Brain pericyte (primary cell): ENCODE measurements around the gene S100A3.
"Not testable (repeated sequence)": the region's sequence is repeated elsewhere in the genome, so short reads cannot be mapped to it uniquely, and the experiment has no call there.

Experiments
- DNase-seq: peaks from one replicate; pipeline ENCODE4 v3.0.0-alpha.2; 2012; ENCODE audit warnings: low read depth, low spot score

The S100A3 gene

DNA sequence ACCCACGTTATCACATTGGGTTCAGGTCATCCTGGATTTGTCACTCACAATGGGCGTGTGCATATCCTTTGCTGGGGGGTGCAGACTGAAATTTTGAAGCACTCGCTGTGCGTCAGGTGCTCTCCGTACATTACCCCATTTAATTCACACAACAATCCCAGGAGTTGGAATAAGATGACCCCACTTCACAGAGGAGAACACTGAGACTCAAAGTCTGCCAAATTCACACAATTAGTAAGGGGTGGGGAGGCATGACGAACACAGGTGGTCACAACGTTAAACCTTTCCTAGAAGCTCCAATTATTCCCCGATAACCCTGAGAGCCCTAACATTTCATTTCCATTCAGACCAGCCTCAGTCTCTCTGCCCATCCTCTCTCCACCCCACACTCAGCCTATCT, 20.4 kb upstream of the S100A3 start:
- no peak for DNase-seq

DNA sequence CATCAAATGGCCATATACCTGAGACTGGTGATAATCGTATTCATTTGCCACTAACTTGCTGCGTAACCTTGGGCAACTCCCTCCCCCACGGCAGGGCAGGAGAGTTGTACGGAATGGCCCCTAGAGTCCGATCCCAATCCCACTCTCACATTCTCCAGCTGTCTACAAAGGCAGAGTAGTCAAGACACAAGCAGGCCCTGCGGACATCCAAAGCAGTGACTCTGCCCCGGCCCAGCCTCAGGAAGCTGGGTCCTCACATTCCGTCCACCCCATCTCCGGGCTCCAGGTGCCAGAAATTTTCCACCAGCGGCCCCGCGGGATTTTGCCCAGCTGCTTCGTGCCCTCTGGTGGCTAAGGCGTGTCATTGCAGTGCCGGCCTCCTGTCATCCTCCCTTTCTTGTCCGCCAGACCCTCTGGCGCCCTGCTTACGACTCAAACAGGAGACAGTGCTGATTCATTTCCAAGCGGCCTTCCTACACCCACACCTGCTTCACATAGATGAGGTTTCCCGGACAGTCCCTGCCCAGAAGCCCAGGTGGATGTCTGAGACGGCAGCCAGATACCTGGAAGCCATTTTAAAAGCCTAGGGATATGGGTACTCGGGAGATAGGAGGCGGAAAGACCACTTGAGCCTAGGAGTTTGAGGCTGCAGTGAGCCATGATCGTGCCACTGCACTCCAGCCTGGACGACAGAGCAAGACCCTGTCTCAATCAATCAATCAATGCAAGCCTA, 19.5 kb upstream of the S100A3 start:
- no peak for DNase-seq

DNA sequence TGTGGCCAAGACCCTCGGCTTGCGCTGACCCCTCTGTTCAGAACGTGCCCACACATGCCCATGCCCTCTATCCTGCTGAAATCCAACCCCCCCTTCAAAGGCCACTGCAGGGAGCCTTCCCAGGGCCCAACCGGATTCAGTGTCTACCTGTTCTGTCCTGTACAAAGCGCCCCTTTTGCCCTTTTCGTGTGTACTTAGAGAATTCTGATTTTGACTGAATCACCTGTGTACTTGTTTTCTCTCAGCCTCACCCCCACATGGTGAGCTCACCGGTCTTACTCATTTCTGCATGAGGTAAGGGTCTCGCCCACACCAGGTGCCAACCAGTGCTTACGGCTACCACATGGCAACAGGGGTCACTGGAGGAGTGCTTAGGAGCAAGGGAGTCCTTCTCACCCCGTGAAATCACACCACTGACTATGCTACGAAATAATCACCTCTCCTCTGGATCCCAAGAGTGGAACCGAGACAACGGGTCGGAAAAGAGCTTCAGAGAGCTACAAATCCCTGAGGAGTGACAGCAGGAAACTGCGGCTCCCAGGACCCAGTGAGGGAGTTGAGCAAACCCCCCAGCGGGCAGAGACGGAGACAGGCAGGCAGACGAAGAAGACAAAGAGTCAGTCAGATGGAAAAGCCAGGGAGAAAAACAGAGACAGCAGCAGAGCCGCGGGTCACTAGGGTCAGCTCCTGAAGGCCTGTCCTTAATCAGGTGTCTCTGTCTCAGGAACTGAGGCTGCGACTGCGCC, 18.7 kb upstream of the S100A3 start:
- no peak for DNase-seq

DNA sequence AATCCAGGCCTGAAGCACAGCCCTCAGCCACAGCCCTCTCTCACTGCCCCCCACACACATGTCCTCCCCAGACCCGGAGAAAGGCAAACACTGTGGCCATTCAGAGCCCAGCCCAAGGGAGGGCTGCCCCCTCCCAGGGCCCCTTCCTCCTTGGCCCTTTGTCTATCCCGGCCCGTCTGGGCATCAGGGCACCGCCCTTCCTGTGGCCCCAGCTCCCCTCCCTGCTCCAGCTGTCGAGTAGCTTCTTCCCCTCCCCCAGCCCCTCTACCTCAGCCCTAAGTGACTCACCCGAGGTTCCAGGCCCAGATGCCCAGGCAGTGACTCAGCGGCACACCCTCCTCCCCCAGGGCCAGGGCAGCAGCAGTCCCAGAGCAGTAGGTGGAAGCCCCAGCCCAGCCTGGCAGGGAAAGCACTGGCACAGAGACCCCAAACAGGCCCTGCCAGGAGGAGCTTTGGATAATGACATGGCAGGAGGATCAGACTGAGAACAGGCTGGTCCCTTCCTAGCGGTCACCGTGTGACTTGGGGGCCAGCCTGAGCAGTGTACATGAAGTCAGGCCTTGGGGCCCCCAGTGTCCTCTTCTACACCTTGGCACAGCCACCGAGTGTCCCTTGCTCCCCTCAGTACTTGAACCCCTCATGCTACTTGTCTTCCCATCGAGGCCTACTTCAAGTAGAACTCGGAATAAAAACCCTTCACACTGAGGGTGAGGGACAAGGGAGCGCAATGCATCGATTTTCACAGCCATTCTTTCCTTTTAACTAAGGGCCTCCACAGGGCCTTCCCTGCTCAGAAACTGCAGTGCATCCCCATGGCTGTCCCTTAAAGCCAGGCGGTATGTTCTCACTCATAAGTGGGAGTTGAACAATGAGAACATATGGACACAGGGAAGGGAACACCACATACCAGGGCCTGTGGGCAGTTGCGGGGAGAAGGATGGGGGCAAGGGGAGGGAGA, 17.6 kb upstream of the S100A3 start:
- DNase-seq: peak; percentile 77

DNA sequence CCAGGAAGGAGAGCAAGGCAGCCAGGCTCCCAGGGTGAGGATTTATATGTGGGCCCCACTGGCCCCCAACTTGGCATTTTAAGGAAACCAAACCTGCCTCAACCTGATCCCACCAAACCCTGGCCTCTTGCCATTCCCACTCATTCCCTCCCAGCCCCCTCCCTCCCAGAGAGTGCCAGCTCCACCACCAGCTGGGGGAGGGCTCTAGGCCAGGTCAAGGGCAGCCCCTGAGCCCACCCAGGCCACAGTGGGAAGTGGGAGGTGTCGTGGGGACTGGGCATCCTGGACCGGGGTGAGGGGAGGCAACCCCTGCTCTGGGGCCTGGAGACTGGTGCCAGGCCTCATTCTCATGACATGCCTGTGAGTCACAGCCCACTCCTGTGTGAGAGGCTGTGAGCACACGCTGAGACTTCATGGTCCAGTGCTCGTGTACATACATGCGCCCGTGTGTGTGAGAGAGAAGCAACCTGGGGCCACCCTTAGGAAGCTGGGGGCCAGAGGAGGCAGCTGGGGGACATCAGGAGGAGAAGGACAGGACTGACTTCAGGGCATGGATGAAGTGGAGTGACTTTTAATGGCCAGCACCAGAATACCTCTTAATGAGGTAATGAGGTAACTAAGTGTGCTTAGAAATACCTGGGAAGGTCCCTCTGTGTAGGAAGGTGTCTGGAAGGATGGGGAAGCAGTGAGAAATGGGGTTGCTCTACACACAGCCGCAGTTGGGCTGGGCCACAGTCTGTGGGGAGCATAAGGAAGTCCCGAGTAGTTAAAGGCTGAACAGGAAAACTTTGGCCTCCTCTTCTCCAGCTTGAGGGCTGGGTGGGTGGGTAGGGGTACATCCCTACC, 16.7 kb upstream of the S100A3 start, which contains the start of gene S100A2:
S100A2 (minus strand) TSS at position 316 of the 846 bp plus-strand sequence. CDS start 1,967 bp downstream, outside the sequence.
- DNase-seq: no peak

DNA sequence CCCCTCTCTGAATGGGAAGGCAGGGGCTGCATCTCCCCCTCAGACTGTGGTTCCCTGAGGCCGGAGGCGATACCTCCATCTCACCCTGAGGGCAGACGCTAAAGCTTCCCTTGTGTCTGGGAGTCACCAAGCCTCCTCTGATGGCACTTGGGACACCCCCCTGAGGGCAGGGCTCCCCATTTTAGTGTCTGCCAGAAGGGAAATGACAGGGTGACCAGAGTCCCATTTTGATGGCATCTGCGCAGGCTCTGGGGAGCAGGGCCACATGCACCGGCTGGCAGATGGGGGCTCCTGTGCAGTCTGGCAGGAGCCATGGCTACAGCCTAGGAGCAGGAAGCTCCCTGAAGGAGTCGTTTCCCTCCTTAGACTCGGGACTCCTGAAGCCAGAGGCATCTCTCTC, 14.9 kb upstream of the S100A3 start:
- no peak for DNase-seq

DNA sequence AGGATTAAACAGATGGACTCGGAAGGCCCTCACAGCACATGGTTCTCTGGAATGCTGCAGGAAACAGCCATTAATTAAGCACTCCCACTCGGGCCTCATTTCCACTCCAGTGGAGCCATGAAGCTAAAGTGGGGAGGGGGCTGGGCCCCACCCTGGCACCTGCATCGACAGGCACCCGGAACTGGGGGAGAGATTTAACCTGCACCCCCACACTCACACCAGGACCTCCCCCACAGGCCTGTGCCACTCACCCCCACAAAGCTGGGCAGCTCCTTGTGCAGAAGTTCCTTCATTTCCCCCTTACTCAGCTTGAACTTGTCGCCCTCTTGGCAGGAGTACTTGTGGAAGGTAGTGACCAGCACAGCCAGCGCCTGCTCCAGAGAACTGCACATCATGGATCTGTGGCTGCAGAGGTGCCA, 14.4 kb upstream of the S100A3 start:
- no peak for DNase-seq

DNA sequence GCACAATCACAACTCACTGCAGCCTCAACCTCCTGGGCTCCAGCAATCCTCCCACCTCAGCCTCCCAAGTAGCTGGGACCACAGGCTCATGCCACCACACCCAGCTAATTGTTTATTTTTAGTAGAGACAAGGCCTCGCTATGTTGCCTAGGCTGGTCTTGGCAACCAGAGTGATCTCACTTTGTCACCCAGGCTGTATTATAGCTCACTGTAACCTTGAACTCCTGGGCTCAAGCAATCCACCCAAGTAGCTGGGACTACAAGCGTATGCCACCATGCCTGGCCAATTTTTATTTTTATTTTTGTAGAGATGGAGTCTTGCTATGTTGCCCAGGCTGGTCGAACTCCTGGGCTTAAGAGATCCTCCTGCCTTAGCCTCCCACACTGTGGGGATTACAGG, 13.0 kb upstream of the S100A3 start:
- not testable (repeated sequence) for DNase-seq

DNA sequence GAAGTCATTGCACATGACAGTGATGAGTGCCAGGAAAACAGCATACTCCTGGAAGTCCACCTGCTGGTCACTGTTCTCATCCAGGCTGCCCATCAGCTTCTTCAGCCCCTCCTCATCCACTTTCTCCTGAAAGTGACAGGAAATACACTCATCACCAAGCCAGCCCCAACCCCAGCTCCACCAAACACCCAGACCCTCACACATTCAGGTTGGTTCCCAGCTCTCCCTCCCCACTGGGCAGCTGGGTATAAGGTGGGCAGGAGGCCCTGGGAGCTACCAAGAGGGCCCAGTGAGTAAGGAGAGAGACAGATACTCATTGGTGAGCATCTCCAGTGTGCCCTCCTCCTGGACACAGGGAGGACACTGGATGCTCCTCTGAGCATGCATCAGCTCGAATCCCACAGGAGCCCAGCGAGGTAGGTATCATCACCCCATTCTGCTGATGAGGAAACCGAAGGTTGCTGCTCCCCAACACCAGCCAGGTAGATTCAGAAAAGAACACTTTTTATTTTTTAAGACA, 12.5 kb upstream of the S100A3 start:
- no peak for DNase-seq

DNA sequence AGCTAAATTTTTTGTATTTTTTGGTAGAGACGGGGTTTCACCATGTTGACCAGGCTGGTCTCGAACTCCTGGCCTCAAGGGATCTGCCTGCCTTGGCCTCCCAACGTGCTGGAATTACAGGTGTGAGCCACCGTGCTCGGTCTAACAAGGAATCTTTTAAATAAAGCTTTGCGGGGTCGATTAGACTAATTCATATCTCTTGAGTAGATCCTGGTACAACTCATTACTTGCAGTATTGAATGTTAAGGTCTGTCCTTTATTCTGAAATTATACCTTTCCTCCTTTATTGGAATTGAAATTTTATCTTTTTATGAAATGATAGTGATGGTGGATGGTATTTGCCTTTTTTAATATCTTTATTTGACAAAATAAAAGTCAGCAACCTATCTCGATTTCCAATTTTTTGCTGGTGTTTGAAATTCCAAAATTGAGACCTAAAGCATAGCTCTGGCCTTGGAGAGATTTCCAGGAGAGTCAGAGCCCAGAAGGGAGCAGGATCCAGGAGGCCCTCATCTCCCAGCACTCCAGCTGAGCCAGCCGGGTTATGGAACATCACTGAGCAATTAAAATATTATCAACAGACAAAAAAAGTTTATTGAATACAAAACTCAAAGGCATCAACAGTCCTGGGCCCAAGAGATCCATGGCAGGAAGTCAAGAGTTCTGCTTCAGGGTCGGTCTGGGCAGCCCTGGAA, 11.9 kb upstream of the S100A3 start:
- DNase-seq: no peak

DNA sequence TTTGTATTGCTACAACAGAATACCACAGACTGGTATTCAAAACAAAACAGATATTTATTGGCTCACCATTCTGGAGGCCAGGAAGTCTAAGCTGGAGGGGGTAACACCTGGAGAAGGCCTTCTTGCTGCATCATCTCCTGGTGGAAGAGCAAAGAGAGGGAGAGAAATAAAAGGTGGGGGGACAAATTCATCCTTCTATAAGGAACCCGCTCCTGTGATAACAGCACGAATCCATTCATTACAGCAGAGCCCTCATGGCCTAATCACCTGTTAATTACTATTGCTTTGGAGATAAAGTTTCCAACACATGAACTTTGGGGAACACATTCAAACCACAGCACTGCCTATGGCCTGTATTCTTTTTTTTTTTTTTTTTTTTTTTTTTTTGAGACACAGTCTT, 11.2 kb upstream of the S100A3 start:
- DNase-seq: no peak

DNA sequence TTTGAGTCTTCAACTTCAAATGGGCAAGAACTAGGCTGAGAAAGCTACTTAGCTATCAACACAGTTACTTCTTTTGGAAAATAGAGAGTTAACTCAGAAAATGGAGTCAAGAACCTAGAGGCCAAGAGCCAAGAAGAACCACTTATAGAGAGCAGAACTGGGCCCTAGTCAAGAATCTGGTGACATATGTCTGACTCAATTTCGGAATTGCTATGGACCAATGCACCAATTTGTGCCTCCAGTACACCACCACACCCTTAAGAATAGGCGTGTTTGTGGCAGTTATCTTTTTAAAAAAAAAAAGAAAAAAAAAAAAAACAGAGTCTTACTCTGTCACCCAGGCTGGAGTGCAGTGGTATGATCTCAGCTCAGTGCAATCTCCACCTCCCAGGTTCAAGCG, 8.8 kb upstream of the S100A3 start:
- no peak for DNase-seq

DNA sequence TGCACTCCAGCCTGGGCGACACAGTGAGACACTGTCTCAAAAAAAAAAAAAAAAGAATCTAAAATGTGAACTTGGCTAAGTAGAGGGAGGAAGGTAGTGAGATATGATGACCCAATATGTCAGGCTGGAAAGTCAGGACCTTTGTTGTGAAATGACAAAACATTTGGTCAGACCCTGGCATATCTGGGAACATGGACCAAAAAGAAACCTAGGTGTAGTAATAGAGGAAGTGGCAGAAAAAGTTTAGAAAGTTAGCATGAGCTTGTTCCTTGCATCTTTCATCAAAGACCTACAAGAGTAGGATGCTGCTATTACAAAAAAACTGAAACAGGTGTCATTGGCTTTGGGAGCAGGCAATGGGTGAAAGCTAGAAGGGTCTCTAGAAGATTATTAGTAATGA, 7.3 kb upstream of the S100A3 start:
- no peak for DNase-seq

DNA sequence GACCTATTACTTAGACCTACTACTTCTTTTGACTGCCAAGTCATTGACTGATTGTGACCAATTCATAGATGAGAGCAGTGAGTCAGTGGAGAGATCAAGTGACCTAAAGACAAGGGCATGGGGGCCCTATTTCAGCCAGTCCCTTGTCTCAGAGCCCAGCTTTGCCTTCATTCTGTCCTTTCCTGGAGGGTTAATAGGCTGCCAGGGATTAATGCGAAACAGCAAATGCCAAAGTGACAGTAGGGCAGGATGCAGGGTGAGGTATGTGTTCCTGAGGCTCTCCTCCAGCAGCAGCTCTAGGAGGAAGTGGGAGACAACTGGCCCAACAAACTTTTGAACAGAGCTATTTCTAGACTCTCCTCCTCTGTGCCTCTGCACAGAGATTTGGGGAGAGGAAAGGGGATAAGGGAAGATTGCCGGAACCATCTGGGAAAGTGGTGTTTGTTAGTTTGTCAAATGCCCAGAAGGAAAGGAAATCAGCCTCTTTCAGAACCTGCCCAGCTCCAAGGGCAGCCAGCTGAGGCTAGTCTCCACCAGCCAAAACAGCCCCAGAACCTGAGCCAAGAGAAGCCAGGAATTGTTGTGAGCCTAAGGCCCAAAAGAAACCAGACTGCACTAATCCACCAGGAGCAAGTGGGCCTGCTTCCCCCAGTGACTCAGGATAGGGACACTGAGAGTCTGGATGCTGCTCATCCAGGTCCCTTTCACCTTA, 4.9 kb upstream of the S100A3 start:
- no peak for DNase-seq

DNA sequence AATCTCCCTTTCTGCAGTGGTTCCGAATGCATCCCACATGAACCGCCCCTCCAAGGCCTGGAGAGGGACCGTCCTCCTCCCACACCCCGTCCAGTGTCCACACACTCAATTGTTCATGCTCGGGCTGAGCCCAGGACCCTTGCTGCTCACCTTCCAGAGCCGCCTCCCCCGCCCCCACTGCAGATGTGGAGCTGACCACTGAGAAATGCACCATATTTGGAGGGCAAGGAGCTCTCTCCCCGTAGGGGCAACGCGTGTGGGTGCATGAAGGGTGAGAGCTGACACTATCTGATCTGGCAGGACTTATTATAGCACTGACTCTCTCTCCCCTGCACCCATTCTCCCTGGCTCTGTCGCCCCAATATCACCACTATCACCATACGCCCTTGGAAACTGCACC, 4.0 kb upstream of the S100A3 start:
- no peak for DNase-seq

DNA sequence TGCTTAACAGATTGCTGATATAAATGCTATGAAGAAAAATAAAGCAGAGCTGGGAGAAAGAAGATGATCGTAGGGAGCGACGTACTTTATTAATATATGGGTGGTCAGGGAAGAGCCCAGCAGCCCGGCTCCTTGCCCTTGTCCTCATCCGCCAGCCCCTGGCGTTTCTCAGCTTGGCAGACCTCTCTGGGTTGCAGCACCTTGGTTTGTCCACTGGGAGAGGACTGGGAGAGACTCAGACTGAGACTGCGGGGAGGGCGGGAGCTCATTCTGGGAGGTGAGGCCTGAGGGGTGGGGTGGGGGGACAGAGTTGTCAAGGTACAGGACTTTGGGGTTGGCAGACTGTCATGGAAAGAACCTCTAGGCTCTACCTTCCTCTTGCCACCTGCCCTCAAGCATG, 3.3 kb upstream of the S100A3 start:
- DNase-seq: no peak

DNA sequence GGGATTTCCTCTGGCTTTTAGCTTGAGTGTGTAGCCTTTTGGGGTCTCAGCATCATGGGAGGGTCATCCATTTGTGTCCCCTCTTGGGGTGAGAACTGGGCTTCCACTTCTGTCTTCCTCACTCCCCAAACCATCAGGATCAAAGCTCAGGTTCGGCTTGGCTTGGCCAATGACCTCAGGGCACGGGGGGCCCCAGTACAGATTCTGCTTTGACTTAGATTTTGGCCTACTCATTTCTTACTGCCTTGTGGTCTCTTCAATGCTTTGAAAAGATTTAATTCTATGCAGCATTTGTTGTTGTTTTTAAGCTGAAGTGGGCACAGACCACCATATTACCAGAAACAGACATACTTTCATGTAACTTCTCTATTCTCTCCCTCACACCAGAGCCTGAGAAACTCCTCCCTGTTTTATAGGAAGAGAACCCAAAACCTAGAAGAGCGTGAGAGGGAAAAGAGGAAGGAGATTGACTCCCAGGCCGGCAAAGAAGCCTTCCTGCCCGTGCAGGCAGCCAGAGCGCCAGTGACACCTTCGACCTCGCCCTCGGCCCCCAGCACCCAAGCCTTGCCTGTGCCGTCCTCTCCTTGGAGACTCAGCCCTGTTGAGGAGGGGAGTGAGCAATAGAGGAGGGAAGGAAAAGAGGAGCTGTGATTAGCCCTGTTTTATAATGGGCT, 1.9 kb upstream of the S100A3 start:
- DNase-seq: no peak

DNA sequence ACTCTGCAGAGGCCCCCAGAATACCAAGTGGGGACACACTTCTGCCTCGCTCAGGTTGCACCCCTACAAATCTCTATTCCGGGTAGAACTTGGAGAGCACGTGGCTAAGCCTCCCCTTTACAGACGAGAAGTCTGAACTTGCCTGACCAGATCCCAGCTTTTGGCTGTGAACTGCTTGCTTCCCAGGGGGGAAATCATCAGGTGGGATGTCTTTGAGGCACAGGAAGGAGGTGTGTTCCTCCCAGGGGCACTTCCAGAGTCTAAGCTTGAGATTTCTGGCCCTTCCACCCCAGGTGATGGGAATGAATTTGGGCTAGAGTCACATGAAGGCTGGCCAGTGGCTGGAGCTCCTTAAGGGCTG, 1.3 kb upstream of the S100A3 start:
- no peak for DNase-seq

DNA sequence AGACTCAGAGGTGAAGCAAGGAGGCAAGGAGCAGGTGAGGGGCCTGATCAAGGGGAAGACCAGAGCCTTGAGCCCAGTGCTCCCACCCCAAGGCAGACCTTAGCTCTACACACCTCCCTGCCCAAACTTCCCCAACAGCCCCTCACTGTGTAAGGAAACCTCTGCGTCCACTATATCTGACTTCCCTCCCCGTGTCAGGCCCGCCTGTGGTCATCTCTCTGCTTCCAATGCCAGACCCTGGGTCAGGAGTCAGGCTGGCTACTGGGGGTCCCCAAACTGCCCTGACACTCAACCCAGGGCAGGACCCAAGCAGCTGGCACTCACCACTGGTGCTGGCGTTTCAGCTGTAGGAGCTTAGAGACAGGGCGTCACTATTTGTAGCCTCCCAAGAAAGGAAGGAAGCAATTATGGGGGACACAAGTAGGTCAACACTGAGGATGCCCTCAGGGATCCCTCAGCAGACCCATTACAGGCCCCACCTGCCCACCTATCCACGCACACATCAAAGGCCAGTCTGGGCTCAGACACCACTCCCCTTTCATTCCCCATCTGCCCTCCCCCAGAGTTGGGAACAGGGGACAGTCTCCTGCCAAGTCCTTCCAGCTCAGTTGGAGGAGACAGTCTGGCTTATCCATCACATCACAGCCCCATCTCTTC, 811 bp upstream of the S100A3 start:
- no peak for DNase-seq
